H9 (cell line): ENCODE data around the gene POLD3. TPM values are rescaled to one million over a fixed set of nuclear protein-coding genes. Genes with fewer than 3 reads are reported as not detected.
A peak's percentile ranks its signal among the peaks of the same experiment; 100 is the strongest.

Experiments used
- DNase-seq: peaks from one replicate; pipeline ENCODE4 v3.0.0-alpha.2; 2017
- H2AFZ ChIP-seq: one replicate; pipeline ENCODE4 v1.6.1; 2013; ENCODE audit warnings: mild to moderate bottlenecking, low read length, control low read depth, moderate library complexity
- H2AK5ac ChIP-seq: 2 replicates; pipeline ENCODE4 v1.6.1; 2013; ENCODE audit warnings: low read length, control low read depth, mixed read lengths; ENCODE audit not compliant: insufficient read length
- H2BK120ac ChIP-seq: one replicate; pipeline ENCODE4 v1.6.1; 2013; ENCODE audit warnings: low read depth, mild to moderate bottlenecking, low read length, control low read depth, inconsistent platforms; ENCODE audit not compliant: poor library complexity, severe bottlenecking
- H2BK12ac ChIP-seq: 2 replicates; pipeline ENCODE4 v1.6.1; 2013; ENCODE audit warnings: low read length, control low read depth, mixed read lengths, low read depth; ENCODE audit not compliant: insufficient read length
- H2BK15ac ChIP-seq: 2 replicates; pipeline ENCODE4 v1.6.1; 2013; ENCODE audit warnings: low read depth, low read length, control low read depth
- H2BK20ac ChIP-seq: one replicate; pipeline ENCODE4 v1.6.1; 2013; ENCODE audit warnings: low read depth, mild to moderate bottlenecking, low read length, control low read depth, inconsistent platforms; ENCODE audit not compliant: poor library complexity, severe bottlenecking
- H2BK5ac ChIP-seq: 2 replicates; pipeline ENCODE4 v1.6.1; 2013; ENCODE audit warnings: low read length, control low read depth, mixed read lengths; ENCODE audit not compliant: insufficient read length
- H3K14ac ChIP-seq: 2 replicates; pipeline ENCODE4 v1.6.1; 2013; ENCODE audit warnings: low read length, control low read depth; ENCODE audit not compliant: insufficient read depth
- H3K18ac ChIP-seq: 2 replicates; pipeline ENCODE4 v1.6.1; 2013; ENCODE audit warnings: low read depth, mild to moderate bottlenecking, mixed read lengths, low read length, control low read depth; ENCODE audit not compliant: insufficient read length
- H3K23ac ChIP-seq: 2 replicates; pipeline ENCODE4 v1.6.1; 2013; ENCODE audit warnings: low read length, control low read depth, mixed read lengths, low read depth; ENCODE audit not compliant: insufficient read length
- H3K23me2 ChIP-seq: 2 replicates; pipeline ENCODE4 v1.6.1; 2013; ENCODE audit warnings: low read depth, mild to moderate bottlenecking, mixed read lengths, low read length, control low read depth; ENCODE audit not compliant: insufficient read length, poor library complexity, severe bottlenecking
- H3K27ac ChIP-seq: 2 replicates; pipeline ENCODE4 v1.5.1; 2013; ENCODE audit warnings: low read length, control low read depth, mixed read lengths, low read depth; ENCODE audit not compliant: insufficient read length
- H3K27me3 ChIP-seq: 2 replicates; pipeline ENCODE4 v1.6.1; 2013; ENCODE audit warnings: low read length, control low read depth, inconsistent platforms; ENCODE audit not compliant: insufficient read depth
- H3K4ac ChIP-seq: 2 replicates; pipeline ENCODE4 v1.6.1; 2013; ENCODE audit warnings: low read depth, mild to moderate bottlenecking, control low read depth, inconsistent platforms, low read length, moderate library complexity
- H3K4me1 ChIP-seq: 2 replicates; pipeline ENCODE4 v1.6.1; 2013; ENCODE audit warnings: low read length, control low read depth, inconsistent platforms; ENCODE audit not compliant: insufficient read depth
- H3K4me2 ChIP-seq: 2 replicates; pipeline ENCODE4 v1.6.1; 2013; ENCODE audit warnings: low read length, control low read depth, mixed read lengths; ENCODE audit not compliant: insufficient read length, insufficient read depth
- H3K56ac ChIP-seq: 2 replicates; pipeline ENCODE4 v1.6.1; 2013; ENCODE audit warnings: low read depth, mild to moderate bottlenecking, mixed read lengths, low read length, control low read depth; ENCODE audit not compliant: insufficient read length
- H3K79me1 ChIP-seq: 2 replicates; pipeline ENCODE4 v1.6.1; 2013; ENCODE audit warnings: low read depth, mild to moderate bottlenecking, moderate library complexity, low read length, control low read depth, inconsistent platforms; ENCODE audit not compliant: insufficient read depth, poor library complexity, severe bottlenecking
- H3K79me2 ChIP-seq: 2 replicates; pipeline ENCODE4 v1.6.1; 2013; ENCODE audit warnings: low read length, control low read depth, inconsistent platforms; ENCODE audit not compliant: insufficient read depth
- H3K9ac ChIP-seq: 2 replicates; pipeline ENCODE4 v1.6.1; 2013; ENCODE audit warnings: low read length, control low read depth, mixed read lengths; ENCODE audit not compliant: insufficient read length; ENCODE audit errors: extremely low read depth
- H3K9me3 ChIP-seq: one replicate; pipeline ENCODE4 v1.6.1; 2013; ENCODE audit warnings: low read depth, low read length, inconsistent platforms; ENCODE audit not compliant: control insufficient read depth
- H3T11ph ChIP-seq: one replicate; pipeline ENCODE4 v1.6.1; 2013; ENCODE audit warnings: mild to moderate bottlenecking, low read length, control low read depth, inconsistent platforms
- H4K20me1 ChIP-seq: one replicate; pipeline ENCODE4 v1.6.1; 2013; ENCODE audit not compliant: control insufficient read depth, insufficient read length, insufficient read depth
- H4K5ac ChIP-seq: 2 replicates; pipeline ENCODE4 v1.6.1; 2013; ENCODE audit warnings: low read depth, mild to moderate bottlenecking, mixed read lengths, low read length, control low read depth; ENCODE audit not compliant: insufficient read length
- H4K8ac ChIP-seq: replicated peaks from 2 replicates; pipeline ENCODE4 v1.6.1; 2013; ENCODE audit warnings: low read length, control low read depth, mixed read lengths, low read depth; ENCODE audit not compliant: insufficient read length
- H4K91ac ChIP-seq: 2 replicates; pipeline ENCODE4 v1.6.1; 2013; ENCODE audit warnings: low read depth, mild to moderate bottlenecking, moderate library complexity, mixed read lengths, low read length, control low read depth; ENCODE audit not compliant: insufficient read length
- H3K27ac Mint-ChIP-seq, 3 experiments: 2 replicates in 2 of 3; 3 replicates in 1 of 3; pipeline ENCODE4 v1.8.0; 2020 to 2021; ENCODE audit warnings: mixed read lengths in 3 of 3, mild to moderate bottlenecking in 1 of 3, moderate library complexity in 1 of 3
- H3K27me3 Mint-ChIP-seq: 2 replicates; pipeline ENCODE4 v1.8.0; 2021; ENCODE audit warnings: low read depth, mild to moderate bottlenecking, moderate library complexity, mixed read lengths
- H3K36me3 Mint-ChIP-seq, 3 experiments: 2 replicates in 2 of 3; 3 replicates in 1 of 3; pipeline ENCODE4 v1.8.0; 2020 to 2021; ENCODE audit warnings: low read depth in 3 of 3, mixed read lengths in 3 of 3; ENCODE audit not compliant: insufficient read depth in 1 of 3
- H3K4me1 Mint-ChIP-seq, 2 experiments: 2 replicates each; pipeline ENCODE4 v1.8.0; 2020; ENCODE audit warnings: mixed read lengths in 2 of 2
- H3K4me3 Mint-ChIP-seq, 2 experiments: 2 replicates in 1 of 2; 3 replicates in 1 of 2; pipeline ENCODE4 v1.8.0; 2020 to 2021; ENCODE audit warnings: mild to moderate bottlenecking in 2 of 2, mixed read lengths in 2 of 2, moderate library complexity in 1 of 2
- H3K9me3 Mint-ChIP-seq, 2 experiments: 2 replicates in 1 of 2; 3 replicates in 1 of 2; pipeline ENCODE4 v1.8.0; 2020; ENCODE audit warnings: mild to moderate bottlenecking in 2 of 2, mixed read lengths in 2 of 2, moderate library complexity in 1 of 2
- WGBS: extraction: QIAGEN DNeasy Blood & Tissue Kit; methylation state at CpG from one replicate; pipeline ENCODE4 v1.1.7; 2013; ENCODE audit warnings: missing lambda C conversion rate, low lambda C conversion rate, mixed read lengths; ENCODE audit not compliant: insufficient read length; ENCODE audit errors: extremely low coverage; 5-methylcytosine and 5-hydroxymethylcytosine counted together
- total RNA-seq: library from RNA; stranded (reverse); gene quantifications from 2 replicates; pipeline ENCODE4 v1.2.1, GENCODE V29; 2021
- TF ChIP-seq, protein P1 (sequence below): fragments of 200-600 bp; sonication (generic); conservative IDR thresholded peaks from 3 replicates; pipeline ENCODE4 v1.8.0; 2021; ENCODE audit warnings: antibody characterized with exemption, mild to moderate bottlenecking

The POLD3 gene
- total RNA-seq, 1 experiment from 2014 or later = 34.1 TPM

DNA sequence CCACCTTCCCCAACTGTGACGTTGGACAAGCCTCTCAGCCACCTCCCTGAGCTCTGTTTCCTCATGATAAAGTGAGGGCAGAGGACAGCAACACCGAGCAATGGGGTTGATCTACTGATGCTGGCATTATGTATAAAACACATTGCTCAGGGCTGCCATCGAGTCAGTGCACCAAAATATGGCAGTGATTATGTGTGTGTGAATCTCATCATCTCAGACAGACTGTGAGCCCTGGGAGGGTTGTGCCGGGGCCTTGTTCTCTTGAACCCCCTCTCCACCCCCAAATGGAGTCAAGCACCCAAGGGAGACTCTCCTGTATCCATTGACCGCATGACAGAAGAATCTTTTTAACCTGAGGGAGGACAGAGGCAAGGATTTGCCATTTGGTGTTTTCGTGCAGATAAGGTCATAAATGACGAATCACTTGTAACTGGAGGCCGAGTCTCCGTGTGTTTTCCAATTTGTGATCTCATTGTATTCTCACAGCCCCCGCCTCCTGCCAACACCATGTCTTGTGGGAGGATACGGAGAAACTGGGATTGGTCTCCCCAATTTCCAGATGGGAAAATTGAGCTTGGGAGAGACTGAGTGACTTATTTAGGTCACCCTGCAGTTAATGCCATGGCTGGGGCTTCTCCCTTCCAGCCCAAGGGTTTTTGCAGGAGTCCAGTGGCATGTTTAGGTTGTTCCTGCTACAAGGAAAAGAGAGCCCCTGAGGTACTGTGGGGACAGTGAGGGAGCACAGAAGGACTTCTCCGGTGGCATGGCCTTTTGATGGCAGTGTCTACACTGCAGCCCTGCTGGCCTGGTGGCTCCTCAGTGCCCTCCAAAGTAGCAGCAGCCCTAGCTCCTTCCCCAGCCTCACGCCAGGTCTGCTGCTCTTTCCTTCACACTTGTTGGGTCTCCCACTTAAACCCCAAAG lies 86.5 kb downstream of the POLD3 start:
- peaks cover 1 to 7% of the 10 kb centered on the region in 2 experiments for H3K4me1 Mint-ChIP-seq
- Histone ChIP-seq H3K79me2 (no peaks in the 10 kb centered on the region), H3K9ac (no peak overlapping the region), H2AK5ac (no peak overlapping the region), H2BK120ac (no peak overlapping the region), H3K14ac (no peak overlapping the region), H4K5ac (no peak overlapping the region), H2BK5ac (no peak overlapping the region), H4K91ac (no peak overlapping the region), H3K79me1 (no peaks in the 10 kb centered on the region), H2BK20ac (no peak overlapping the region), H4K20me1 (no peaks in the 10 kb centered on the region), H3K23me2 (no peaks in the 10 kb centered on the region), H3K27me3 (no peaks in the 10 kb centered on the region), H3K4me2 (no peak overlapping the region), H4K8ac (no peak overlapping the region), H3K9me3 (no peaks in the 10 kb centered on the region), H3K56ac (no peak overlapping the region), H2AFZ (no peak overlapping the region), H3K4ac (no peak overlapping the region), H3K27ac (no peak overlapping the region), H3K4me1 (no peaks in the 10 kb centered on the region), H3K23ac (no peak overlapping the region), H3T11ph (no peak overlapping the region), H2BK12ac (no peak overlapping the region), H2BK15ac (no peak overlapping the region), H3K18ac (no peak overlapping the region)
- DNase-seq = peak; percentile 14
- H3K27me3 Mint-ChIP-seq = peaks cover 9% of the 10 kb centered on the region
- peaks cover 0 to 5% (median 4%) of the 10 kb centered on the region in 3 experiments; a peak in 5 of 7 replicates for H3K36me3 Mint-ChIP-seq
- WGBS = no CpG with 5 or more reads among the region's 13 CpGs
- peaks cover 6 to 7% of the 10 kb centered on the region in 2 experiments; a peak in 3 of 5 replicates for H3K9me3 Mint-ChIP-seq
- TF ChIP-seq, protein P1, sequence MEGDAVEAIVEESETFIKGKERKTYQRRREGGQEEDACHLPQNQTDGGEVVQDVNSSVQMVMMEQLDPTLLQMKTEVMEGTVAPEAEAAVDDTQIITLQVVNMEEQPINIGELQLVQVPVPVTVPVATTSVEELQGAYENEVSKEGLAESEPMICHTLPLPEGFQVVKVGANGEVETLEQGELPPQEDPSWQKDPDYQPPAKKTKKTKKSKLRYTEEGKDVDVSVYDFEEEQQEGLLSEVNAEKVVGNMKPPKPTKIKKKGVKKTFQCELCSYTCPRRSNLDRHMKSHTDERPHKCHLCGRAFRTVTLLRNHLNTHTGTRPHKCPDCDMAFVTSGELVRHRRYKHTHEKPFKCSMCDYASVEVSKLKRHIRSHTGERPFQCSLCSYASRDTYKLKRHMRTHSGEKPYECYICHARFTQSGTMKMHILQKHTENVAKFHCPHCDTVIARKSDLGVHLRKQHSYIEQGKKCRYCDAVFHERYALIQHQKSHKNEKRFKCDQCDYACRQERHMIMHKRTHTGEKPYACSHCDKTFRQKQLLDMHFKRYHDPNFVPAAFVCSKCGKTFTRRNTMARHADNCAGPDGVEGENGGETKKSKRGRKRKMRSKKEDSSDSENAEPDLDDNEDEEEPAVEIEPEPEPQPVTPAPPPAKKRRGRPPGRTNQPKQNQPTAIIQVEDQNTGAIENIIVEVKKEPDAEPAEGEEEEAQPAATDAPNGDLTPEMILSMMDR = no peak
- H3K4me3 Mint-ChIP-seq = no peak overlapping the region
- no peak overlapping the region for H3K27ac Mint-ChIP-seq
